C4-2B (cell line): Measurements from ENCODE around the gene LRWD1.

Experiments used
- H3K27ac ChIP-seq: fragments of 450-650 bp; 2 replicates; pipeline ENCODE4 v1.5.1; 2017
- ZFX ChIP-seq: fragments of 450-650 bp; IDR thresholded peaks from 2 replicates; pipeline ENCODE4 v1.6.1; 2017
- TF ChIP-seq, protein P1 (sequence below): fragments of 450-650 bp; conservative IDR thresholded peaks from 2 replicates; pipeline ENCODE4 v1.5.1; 2017; ENCODE audit warnings: mild to moderate bottlenecking

The LRWD1 gene

DNA sequence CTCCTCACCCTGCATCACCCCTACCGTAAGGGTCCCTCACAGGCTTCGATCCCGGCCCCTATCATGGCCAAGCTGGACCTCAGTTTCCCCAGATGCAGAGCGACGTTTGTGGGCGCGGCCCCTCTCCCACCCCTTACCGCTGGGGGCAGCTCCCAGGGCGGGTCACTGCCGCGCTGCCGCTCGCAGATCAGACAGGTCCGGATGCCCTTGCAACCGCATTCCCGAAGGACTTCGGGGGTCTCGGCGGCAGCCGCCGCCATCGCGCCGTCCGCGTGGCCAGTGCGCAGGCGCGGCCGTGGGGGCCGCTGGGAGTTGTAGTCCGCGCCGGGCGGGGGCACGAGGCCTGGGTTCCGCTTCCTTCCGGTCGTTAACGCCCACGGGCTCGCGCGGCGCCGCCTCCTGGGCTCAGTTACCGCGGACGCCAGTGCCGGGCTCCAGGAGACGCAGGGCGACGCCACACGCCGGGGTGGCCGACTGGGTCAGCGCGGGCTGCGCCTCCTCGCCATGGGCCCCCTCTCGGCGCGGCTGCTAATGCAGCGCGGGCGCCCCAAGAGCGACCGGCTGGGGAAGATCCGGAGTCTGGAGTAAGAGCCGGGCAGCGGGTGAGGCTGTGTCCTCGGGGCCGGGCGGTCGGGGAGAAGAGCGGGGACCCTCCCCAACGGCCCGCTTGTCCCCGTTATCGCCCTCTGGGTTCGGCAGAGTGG lies at the start of gene LRWD1, which contains the start of gene ALKBH4:
Gene LRWD1, plus strand, starts transcription at position 408 of the 704 bp plus-strand sequence. Its CDS starts 97 bp downstream, at position 505.
Gene ALKBH4, minus strand, starts transcription at position 287 of the 704 bp plus-strand sequence. Its CDS starts 27 bp downstream, at position 260.
- peak; percentile 36; the same call in 1 of the 2 replicates for TF ChIP-seq ZFX
- TF ChIP-seq, protein P1, sequence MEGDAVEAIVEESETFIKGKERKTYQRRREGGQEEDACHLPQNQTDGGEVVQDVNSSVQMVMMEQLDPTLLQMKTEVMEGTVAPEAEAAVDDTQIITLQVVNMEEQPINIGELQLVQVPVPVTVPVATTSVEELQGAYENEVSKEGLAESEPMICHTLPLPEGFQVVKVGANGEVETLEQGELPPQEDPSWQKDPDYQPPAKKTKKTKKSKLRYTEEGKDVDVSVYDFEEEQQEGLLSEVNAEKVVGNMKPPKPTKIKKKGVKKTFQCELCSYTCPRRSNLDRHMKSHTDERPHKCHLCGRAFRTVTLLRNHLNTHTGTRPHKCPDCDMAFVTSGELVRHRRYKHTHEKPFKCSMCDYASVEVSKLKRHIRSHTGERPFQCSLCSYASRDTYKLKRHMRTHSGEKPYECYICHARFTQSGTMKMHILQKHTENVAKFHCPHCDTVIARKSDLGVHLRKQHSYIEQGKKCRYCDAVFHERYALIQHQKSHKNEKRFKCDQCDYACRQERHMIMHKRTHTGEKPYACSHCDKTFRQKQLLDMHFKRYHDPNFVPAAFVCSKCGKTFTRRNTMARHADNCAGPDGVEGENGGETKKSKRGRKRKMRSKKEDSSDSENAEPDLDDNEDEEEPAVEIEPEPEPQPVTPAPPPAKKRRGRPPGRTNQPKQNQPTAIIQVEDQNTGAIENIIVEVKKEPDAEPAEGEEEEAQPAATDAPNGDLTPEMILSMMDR = no peak
- peak within 1 kb of the TSS; percentile 86 for H3K27ac ChIP-seq

DNA sequence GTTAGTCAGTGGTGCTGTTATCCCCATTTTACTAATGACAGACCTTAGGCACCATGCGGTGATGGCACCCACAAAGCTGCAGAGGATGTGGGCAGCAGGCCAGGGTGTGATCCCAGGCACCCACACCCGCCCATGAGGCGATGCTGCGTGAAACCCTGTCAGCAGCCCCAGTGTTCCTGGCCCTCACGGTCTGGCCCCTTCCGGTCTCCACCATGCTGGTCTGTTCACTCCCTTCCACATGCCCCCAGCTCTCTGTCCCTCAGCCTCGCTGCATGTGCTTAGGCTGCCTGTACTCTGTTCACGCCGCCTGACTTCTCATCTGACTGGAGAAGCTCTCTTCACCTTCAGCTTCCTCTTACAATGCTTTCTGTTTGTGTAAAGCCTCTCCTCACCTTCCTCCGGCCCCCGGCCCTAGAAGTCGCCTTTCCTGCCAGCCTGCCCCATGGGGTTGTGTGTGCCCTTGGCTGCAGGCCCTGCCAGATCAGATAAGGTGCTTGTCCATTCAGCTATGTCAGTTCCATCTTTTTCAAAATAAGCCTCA lies 49.0 kb upstream of the LRWD1 start:
- no peak for TF ChIP-seq ZFX
- TF ChIP-seq, protein P1 = no peak
- H3K27ac ChIP-seq = peak overlapping the region; percentile 79

DNA sequence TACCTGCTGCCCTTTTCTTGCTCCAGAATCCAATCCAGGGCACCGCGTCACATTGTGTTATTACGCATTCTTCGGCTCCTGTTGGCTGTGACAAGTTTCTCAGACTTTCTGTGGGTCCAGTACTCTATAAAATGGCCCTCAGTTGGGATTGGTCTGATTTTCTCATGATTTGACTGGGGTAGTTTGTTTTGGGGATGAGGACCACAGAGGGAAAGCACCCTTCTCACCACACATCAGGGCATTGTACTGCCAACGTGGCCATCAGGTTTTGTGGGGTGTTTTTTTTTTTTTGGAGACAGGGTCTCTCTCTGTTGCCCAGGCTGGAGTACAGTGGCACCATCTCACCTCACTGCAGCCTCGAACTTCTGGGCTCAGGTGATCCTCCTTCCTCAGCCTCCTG lies 48.4 kb upstream of the LRWD1 start:
- peak overlapping the region; percentile 79 for H3K27ac ChIP-seq
- TF ChIP-seq ZFX = no peak
- TF ChIP-seq, protein P1 = no peak

DNA sequence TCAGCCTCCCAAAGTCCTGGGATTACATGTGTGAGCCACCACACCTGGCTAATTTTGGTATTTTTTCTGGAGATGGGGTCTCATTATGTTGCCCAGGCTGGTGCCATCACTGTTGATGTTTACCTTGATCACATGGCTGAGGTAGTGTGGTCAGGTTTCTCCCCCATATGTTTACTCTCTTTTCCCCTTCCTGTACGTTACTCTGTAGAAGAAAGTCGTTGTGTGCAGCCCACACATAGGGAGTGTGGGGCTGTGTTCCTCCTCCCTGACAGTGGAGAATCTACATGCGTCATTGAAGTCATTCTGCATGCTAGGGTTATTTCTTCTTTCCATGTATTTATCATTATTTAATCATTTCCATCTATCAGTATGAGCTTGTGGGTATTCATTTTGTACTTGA lies 47.7 kb upstream of the LRWD1 start:
- TF ChIP-seq, protein P1 = no peak
- TF ChIP-seq ZFX = no peak
- peak overlapping the region; percentile 79 for H3K27ac ChIP-seq

DNA sequence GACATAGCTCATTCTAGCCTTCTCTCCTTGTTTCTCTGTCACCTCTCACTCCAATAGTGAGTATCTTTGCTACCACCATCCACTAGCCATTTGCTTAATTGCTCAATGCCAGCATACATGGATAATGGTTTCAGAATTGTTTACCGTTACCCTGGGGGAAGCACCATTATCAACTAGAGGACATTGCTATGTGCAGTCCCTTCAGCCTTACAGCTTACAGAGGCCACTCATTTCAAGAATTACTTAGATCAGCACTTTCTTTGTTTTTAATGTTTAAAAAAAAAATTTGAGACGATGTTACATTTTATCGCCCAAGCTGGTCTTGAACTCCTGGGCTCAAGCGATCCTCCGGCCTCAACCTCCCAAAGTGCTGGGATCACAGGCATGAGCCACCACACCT lies 46.2 kb upstream of the LRWD1 start:
- TF ChIP-seq ZFX = no peak
- TF ChIP-seq, protein P1 = no peak

DNA sequence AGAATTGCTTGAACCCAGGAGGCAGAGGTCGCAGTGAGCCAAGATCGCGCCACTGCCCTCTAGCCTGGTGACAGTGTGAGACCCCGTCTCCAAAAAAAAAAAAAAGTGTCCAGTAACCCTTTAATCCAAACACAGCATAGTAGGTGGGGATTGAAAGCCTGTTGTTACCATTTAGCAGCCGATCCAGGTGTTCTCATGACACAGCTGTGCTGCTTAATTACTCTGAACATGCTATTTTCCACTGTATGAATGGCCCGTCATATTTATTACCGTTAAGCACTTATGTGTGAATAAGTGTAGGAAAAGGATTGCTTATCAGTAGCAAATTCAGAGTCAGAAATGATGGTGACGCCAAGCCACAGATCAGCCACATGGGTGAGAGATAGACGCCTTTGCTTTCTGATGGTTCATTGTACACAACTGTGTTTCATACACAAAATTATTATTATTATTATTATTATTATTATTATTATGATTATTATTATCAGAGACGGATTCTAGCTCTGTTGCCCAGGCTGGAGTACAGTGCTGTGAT lies 43.0 kb upstream of the LRWD1 start:
- TF ChIP-seq, protein P1 = no peak
- no peak for TF ChIP-seq ZFX
- H3K27ac ChIP-seq = no peak overlapping the region

More for the DNA sequence above, 46.2 kb upstream of the LRWD1 start:
- H3K27ac ChIP-seq = no peak overlapping the region

DNA sequence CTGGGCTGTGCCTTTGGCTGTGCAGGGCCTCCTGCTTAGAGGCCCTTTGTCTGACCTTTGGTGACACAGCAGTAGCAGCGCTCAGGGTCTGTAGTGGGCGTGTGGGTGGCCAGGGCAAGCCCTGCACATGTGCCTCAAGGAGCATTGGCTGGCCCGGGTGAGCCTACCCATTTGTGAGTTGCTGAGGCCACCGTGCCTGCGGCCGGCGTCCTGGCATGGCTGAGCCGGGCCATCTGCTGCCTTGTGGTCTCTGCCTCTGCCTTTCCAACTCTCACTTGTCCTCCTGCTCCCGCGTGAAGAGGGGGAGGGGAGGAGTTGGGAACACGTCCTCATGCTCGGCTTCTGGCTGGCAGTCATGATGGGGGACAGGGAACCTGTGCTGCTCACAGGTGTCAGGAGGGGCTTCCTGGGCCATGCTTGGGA lies 40.6 kb upstream of the LRWD1 start:
- TF ChIP-seq, protein P1 = no peak
- no peak for TF ChIP-seq ZFX
- H3K27ac ChIP-seq = no peak overlapping the region
